Progenitor cell of endocrine pancreas (in vitro differentiated cells): ENCODE data around the gene TWF2. TPM values are rescaled to one million over a fixed set of nuclear protein-coding genes. Genes with fewer than 3 reads are reported as not detected.

Experiments used
- DNase-seq: peaks from one replicate; pipeline ENCODE4 v3.0.0; 2021; ENCODE audit warnings: low spot score; ENCODE audit not compliant: unreplicated experiment
- H3K27ac Mint-ChIP-seq: 2 replicates; pipeline ENCODE4 v1.8.0; 2021; ENCODE audit warnings: mild to moderate bottlenecking, moderate library complexity, mixed read lengths
- H3K27me3 Mint-ChIP-seq: 2 replicates; pipeline ENCODE4 v1.8.0; 2021; ENCODE audit warnings: mixed read lengths
- H3K36me3 Mint-ChIP-seq: 2 replicates; pipeline ENCODE4 v1.8.0; 2022; ENCODE audit warnings: mixed read lengths; ENCODE audit not compliant: insufficient read depth
- H3K4me1 Mint-ChIP-seq: 2 replicates; pipeline ENCODE4 v1.8.0; 2021; ENCODE audit warnings: low read depth, mixed read lengths
- H3K4me3 Mint-ChIP-seq: 2 replicates; pipeline ENCODE4 v1.8.0; 2021; ENCODE audit warnings: low read depth, mild to moderate bottlenecking, moderate library complexity, mixed read lengths
- H3K9me3 Mint-ChIP-seq: 2 replicates; pipeline ENCODE4 v1.8.0; 2021; ENCODE audit warnings: low read depth, mixed read lengths
- total RNA-seq: library from RNA; stranded (reverse); gene quantifications from 2 replicates; pipeline ENCODE4 v1.2.1, GENCODE V29; 2021
- TF ChIP-seq, protein P1 (sequence below): fragments of 200-600 bp; sonication (generic); IDR thresholded peaks from one replicate; pipeline ENCODE4 v1.5.0; 2021; ENCODE audit warnings: antibody characterized with exemption, mild to moderate bottlenecking; ENCODE audit not compliant: unreplicated experiment

The TWF2 gene
- total RNA-seq, 1 donor from 2014 or later = 27.6 TPM

DNA sequence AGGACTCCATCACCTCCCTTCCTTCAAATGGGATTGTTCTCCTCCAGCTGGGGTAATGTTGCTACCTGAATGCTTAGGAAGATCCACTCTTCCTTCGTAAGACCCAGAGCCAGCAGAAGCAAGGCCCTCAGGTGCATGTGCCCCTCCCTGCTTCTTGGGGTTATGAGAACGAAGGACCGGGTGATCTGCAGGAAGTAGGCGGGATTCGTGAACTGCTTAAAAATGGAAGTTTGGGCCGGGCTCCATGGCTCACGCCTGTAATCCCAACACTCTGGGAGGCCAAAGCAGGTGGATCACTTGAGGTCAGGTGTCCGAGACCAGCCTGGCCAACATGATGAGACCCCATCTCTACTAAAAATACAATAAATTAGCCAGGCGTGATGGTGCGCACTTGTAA lies 21.6 kb downstream of the TWF2 start:
- H3K4me1 Mint-ChIP-seq = peaks cover 2% of the 10 kb centered on the region
- TF ChIP-seq, protein P1, sequence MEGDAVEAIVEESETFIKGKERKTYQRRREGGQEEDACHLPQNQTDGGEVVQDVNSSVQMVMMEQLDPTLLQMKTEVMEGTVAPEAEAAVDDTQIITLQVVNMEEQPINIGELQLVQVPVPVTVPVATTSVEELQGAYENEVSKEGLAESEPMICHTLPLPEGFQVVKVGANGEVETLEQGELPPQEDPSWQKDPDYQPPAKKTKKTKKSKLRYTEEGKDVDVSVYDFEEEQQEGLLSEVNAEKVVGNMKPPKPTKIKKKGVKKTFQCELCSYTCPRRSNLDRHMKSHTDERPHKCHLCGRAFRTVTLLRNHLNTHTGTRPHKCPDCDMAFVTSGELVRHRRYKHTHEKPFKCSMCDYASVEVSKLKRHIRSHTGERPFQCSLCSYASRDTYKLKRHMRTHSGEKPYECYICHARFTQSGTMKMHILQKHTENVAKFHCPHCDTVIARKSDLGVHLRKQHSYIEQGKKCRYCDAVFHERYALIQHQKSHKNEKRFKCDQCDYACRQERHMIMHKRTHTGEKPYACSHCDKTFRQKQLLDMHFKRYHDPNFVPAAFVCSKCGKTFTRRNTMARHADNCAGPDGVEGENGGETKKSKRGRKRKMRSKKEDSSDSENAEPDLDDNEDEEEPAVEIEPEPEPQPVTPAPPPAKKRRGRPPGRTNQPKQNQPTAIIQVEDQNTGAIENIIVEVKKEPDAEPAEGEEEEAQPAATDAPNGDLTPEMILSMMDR = no peak
- H3K36me3 Mint-ChIP-seq = peaks cover 14% of the 10 kb centered on the region
- no peak overlapping the region for H3K4me3 Mint-ChIP-seq
- no peaks in the 10 kb centered on the region for H3K27me3 Mint-ChIP-seq
- no peak overlapping the region for H3K27ac Mint-ChIP-seq
- DNase-seq = no peak
- H3K9me3 Mint-ChIP-seq = no peaks in the 10 kb centered on the region

DNA sequence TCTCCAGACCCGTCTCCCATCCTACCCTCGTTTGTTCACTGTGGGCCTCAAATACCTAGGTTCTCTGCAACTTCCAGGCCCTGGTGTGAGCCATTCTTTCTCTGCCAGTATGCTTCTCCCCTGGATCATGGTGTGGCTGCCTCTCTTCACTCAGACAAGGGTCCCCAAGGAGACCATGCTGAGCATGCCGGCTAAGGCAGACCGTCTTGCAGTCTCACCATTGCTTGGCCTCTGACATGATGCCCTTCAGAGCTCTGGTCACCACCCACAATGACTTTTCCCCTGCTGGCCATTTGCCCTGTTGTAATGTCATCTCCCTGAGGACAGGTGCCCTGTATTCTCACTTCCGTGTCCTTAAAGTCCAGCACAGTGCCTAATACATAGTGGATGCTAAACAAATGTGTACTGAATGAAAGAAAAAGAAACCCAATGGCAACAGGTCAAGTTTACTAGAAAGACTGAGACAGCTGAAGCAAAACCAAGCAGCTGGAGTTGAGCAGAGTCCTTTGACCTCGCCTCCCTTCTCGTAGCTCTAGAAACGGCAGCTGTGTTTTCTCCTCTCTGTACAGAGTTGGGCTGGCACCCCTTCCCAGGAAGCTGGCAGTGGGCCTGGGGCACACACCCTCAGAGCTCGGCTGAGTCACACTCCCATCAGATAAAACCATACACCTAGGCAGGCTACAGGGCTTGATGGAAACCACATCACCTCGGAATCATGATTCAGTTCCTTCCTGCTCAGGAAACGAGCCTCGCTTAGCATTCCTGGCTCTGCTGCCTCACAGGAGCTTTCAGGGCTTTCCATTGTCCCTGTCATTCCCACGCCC lies 22.2 kb downstream of the TWF2 start:
- Mint-ChIP-seq H3K27me3 (no peaks in the 10 kb centered on the region), H3K4me3 (no peak overlapping the region), H3K4me1 (peaks cover 2% of the 10 kb centered on the region), H3K27ac (no peak overlapping the region), H3K36me3 (peaks cover 20% of the 10 kb centered on the region), H3K9me3 (no peaks in the 10 kb centered on the region)
- TF ChIP-seq, protein P1 = no peak
- DNase-seq = no peak

DNA sequence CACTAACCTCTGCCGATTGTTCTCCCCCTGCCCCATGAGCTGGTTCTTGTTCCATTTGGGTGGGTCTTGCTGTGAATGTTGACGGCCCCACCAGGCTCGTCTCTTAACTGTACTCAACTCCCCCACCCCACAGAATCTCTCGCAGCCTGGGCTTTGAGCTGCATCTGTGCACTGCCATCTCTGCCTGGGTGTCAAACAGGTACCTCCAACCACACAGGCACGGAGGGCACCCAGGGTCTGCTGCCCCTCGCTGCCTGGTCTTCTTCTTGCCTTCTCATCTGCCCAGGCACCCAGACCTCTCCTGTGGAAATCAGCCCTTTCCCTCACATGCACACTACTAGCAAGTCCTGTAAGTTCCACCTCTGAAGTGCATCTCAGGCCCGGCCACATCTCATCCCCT lies 23.6 kb downstream of the TWF2 start:
- Mint-ChIP-seq H3K4me3 (no peak overlapping the region), H3K36me3 (peaks cover 20% of the 10 kb centered on the region), H3K9me3 (no peaks in the 10 kb centered on the region), H3K27me3 (no peaks in the 10 kb centered on the region), H3K4me1 (peaks cover 2% of the 10 kb centered on the region), H3K27ac (no peak overlapping the region)
- TF ChIP-seq, protein P1 = no peak
- DNase-seq = no peak

DNA sequence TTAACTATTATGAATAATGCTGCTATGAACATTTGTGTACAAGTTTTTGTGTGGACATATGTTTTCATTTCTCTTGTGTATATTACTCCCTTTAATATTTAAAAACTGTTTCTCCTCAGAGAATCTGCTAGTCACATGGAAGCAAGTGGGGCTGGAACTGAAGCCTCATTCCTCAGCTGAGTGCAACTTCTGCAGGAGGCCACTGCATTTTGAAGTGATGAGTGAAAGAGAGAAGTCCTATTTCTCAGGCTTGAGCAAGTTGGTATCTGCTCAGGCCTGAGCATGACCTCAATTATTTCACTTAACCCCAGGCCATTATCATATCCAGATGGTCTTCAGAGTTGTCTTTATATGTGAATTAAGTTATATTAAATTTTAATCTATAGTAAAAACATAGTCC lies 25.1 kb downstream of the TWF2 start:
- no peak for DNase-seq
- TF ChIP-seq, protein P1 = no peak
- Mint-ChIP-seq H3K27me3 (no peaks in the 10 kb centered on the region), H3K36me3 (peaks cover 29% of the 10 kb centered on the region), H3K4me1 (peaks cover 2% of the 10 kb centered on the region), H3K9me3 (no peaks in the 10 kb centered on the region), H3K4me3 (no peak overlapping the region), H3K27ac (no peak overlapping the region)

DNA sequence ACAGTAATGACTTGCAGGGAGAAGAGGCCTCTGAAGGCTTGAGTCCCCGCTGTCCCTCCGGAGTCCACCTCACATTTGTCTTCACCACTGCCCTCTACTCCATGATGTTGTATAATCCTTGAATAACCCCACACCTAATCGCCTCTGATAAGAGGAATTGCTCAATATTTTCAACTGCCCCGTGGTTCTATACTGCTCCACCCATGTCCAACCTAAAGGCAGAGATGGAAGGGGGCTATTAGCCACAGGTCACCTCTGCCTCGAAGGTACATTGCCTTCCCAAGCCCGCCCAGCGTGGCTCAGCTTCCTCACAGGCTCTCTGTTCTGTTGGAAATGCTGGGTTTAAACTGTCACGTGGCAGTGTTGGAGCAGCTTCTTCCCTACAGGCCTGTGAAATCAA lies 26.0 kb downstream of the TWF2 start:
- Mint-ChIP-seq H3K27me3 (no peaks in the 10 kb centered on the region), H3K36me3 (peaks cover 32% of the 10 kb centered on the region)

More for the DNA sequence above, 26.0 kb downstream of the TWF2 start:
- Mint-ChIP-seq H3K4me1 (no peaks in the 10 kb centered on the region), H3K4me3 (no peak overlapping the region), H3K9me3 (no peaks in the 10 kb centered on the region), H3K27ac (no peak overlapping the region)
- TF ChIP-seq, protein P1 = no peak
- no peak for DNase-seq
